Liver (tissue), 9 donors: ENCODE data around the gene IFIT1B. TPM values are rescaled to one million over a fixed set of nuclear protein-coding genes. Genes with fewer than 3 reads are reported as not detected.
"Not testable (repeated sequence)": the region's sequence is repeated elsewhere in the genome, so short reads cannot be mapped to it uniquely, and the experiment has no call there.

Experiments used
- DNase-seq: peaks from one replicate; pipeline ENCODE4 v3.0.0-alpha.2; 2017; ENCODE audit warnings: low spot score
- H3K27ac ChIP-seq, 2 donors: one replicate each; pipeline ENCODE4 v1.7.0; 2013; ENCODE audit warnings: inconsistent platforms in 2 of 2, low read length in 2 of 2, control low read depth in 1 of 2, low read depth in 1 of 2, mild to moderate bottlenecking in 1 of 2
- H3K27me3 ChIP-seq, 4 donors: one replicate each; pipeline versions ENCODE4 v1.6.1 to v1.7.0; 2013; ENCODE audit warnings: low read length in 3 of 4, inconsistent platforms in 1 of 4, mild to moderate bottlenecking in 1 of 4, moderate library complexity in 1 of 4; ENCODE audit not compliant: control insufficient read depth in 4 of 4, insufficient read depth in 4 of 4
- H3K36me3 ChIP-seq, 4 donors: one replicate each; pipeline versions ENCODE4 v1.6.1 to v1.7.0; 2013; ENCODE audit warnings: low read length in 3 of 4, mild to moderate bottlenecking in 3 of 4, low read depth in 1 of 4, moderate library complexity in 1 of 4; ENCODE audit not compliant: control insufficient read depth in 4 of 4, insufficient read depth in 3 of 4
- H3K4me1 ChIP-seq, 4 donors: one replicate each; pipeline versions ENCODE4 v1.6.1 to v1.7.0; 2013; ENCODE audit warnings: low read length in 3 of 4, mild to moderate bottlenecking in 3 of 4, moderate library complexity in 1 of 4; ENCODE audit not compliant: control insufficient read depth in 4 of 4, insufficient read depth in 4 of 4
- H3K4me3 ChIP-seq, 3 donors: one replicate each; pipeline versions ENCODE4 v1.6.1 to v1.7.0; 2013; ENCODE audit warnings: low read length in 3 of 3, control low read depth in 1 of 3, low read depth in 1 of 3, mild to moderate bottlenecking in 1 of 3
- H3K9ac ChIP-seq, 2 donors: one replicate each; pipeline ENCODE4 v1.7.0; 2013; ENCODE audit warnings: low read length in 2 of 2, mild to moderate bottlenecking in 2 of 2, moderate library complexity in 2 of 2, control low read depth in 1 of 2, low read depth in 1 of 2
- H3K9me3 ChIP-seq, 4 donors: one replicate each; pipeline versions ENCODE4 v1.6.1 to v1.7.0; 2013; ENCODE audit warnings: low read length in 3 of 4; ENCODE audit not compliant: control insufficient read depth in 4 of 4
- ATF3 ChIP-seq: IDR thresholded peaks from 2 replicates; pipeline ENCODE4 v1.6.1; 2016; ENCODE audit warnings: antibody characterized with exemption
- CTCF ChIP-seq: fragments of 150-350 bp; IDR thresholded peaks from 2 replicates; pipeline ENCODE4 v1.5.1; 2017; ENCODE audit warnings: improper control_type of control experiment, low read depth, low read length; ENCODE audit not compliant: missing input control
- EGR1 ChIP-seq, 2 donors: IDR thresholded peaks; 2 replicates each; pipeline ENCODE4 v1.6.1; 2016 to 2018; ENCODE audit warnings: antibody characterized with exemption in 2 of 2, low read depth in 2 of 2
- FOXA2 ChIP-seq: IDR thresholded peaks from 2 replicates; pipeline ENCODE4 v1.6.1; 2016; ENCODE audit warnings: antibody characterized with exemption
- GABPA ChIP-seq, 2 donors: IDR thresholded peaks in 1 of 2; conservative IDR thresholded peaks in 1 of 2; 2 replicates each; pipeline ENCODE4 v1.6.1; 2016; ENCODE audit warnings: antibody characterized with exemption in 2 of 2, mild to moderate bottlenecking in 1 of 2, moderate library complexity in 1 of 2
- HNF4A ChIP-seq, 2 donors: conservative IDR thresholded peaks; 2 replicates each; pipeline ENCODE4 v1.6.1; 2016; ENCODE audit warnings: antibody characterized with exemption in 2 of 2, mild to moderate bottlenecking in 2 of 2
- HNF4G ChIP-seq: IDR thresholded peaks from 2 replicates; pipeline ENCODE4 v1.6.1; 2016; ENCODE audit warnings: antibody characterized with exemption
- JUND ChIP-seq, 2 donors: IDR thresholded peaks; 2 replicates each; pipeline ENCODE4 v1.6.1; 2016; ENCODE audit warnings: antibody characterized with exemption in 2 of 2
- MAX ChIP-seq: IDR thresholded peaks from 2 replicates; pipeline ENCODE4 v1.6.1; 2016; ENCODE audit warnings: antibody characterized with exemption
- NR2F2 ChIP-seq: IDR thresholded peaks from 2 replicates; pipeline ENCODE4 v1.6.1; 2016; ENCODE audit warnings: antibody characterized with exemption
- RAD21 ChIP-seq, 2 donors: IDR thresholded peaks; 2 replicates each; pipeline ENCODE4 v1.6.1; 2016; ENCODE audit warnings: antibody characterized with exemption in 2 of 2, mild to moderate bottlenecking in 2 of 2
- REST ChIP-seq: IDR thresholded peaks from 2 replicates; pipeline ENCODE4 v1.6.1; 2016; ENCODE audit warnings: antibody characterized with exemption, mild to moderate bottlenecking
- RXRA ChIP-seq, 2 donors: IDR thresholded peaks; 2 replicates each; pipeline ENCODE4 v1.6.1; 2017 to 2018; ENCODE audit warnings: antibody characterized with exemption in 2 of 2, mild to moderate bottlenecking in 1 of 2
- SP1 ChIP-seq: IDR thresholded peaks from 2 replicates; pipeline ENCODE4 v1.6.1; 2018; ENCODE audit warnings: antibody characterized with exemption, mild to moderate bottlenecking
- YY1 ChIP-seq: IDR thresholded peaks from 2 replicates; pipeline ENCODE4 v1.6.1; 2016; ENCODE audit warnings: antibody characterized with exemption, mild to moderate bottlenecking
- WGBS: extraction: QIAGEN DNeasy Blood & Tissue Kit; methylation state at CpG from one replicate; pipeline ENCODE4 v1.1.7; 2013; 5-methylcytosine and 5-hydroxymethylcytosine counted together
- polyA plus RNA-seq, 2 donors: library from polyadenylated mRNA; stranded (reverse) in 1 of 2; unstranded in 1 of 2; fragments of 200-250 nt in 1 of 2; fragments of >200 nt in 1 of 2; fragmentation: Nextera tagmentation in 1 of 2; extraction: Ambion mirVana in 1 of 2; gene quantifications; one replicate each; pipeline versions ENCODE4 v1.2.1 to v1.2.3, GENCODE V29; 2013 to 2015
- total RNA-seq, 2 donors: library from RNA; depleted of rRNA; stranded (reverse); fragments of >200 nt; gene quantifications; one replicate each; pipeline ENCODE4 v1.2.3, GENCODE V29; 2014
- donor health status: healthy.
- donor health status: healthy.
- donor health status: healthy.
- donor health status: healthy.
- donor health status: healthy.

IFIT1B gene
- total and polyA plus RNA-seq, 4 donors, result 0.15 to 13.3 TPM; not detected in 2

GRCh38 chr10:89330537-89331212 is 47.2 kb upstream of the IFIT1B start:
- H3K36me3 ChIP-seq, result no peaks in the 10 kb centered on the region
- peak overlapping the region; percentile 38 to 64 for H3K27ac ChIP-seq
- DNase-seq, result no peak
- no peak overlapping the region for H3K4me3 ChIP-seq
- no peak overlapping the region for H3K9ac ChIP-seq
- TF ChIP-seq REST (no peak), YY1 (no peak)
- H3K4me1 ChIP-seq, result peaks cover 13 to 66% (median 42%) of the 10 kb centered on the region in 4 donors
- no peaks in the 10 kb centered on the region for H3K9me3 ChIP-seq
- H3K27me3 ChIP-seq, result no peaks in the 10 kb centered on the region

- not testable (repeated sequence) for H3K9me3 ChIP-seq, H3K36me3 ChIP-seq, DNase-seq, H3K27me3 ChIP-seq
- Histone ChIP-seq H3K4me3 (peak overlapping the region in 2 of 3 donors; percentile 51 to 60), H3K9ac (peak overlapping the region in 1 of 2 donors; percentile 62), H3K4me1 (peaks cover 13 to 65% (median 42%) of the 10 kb centered on the region in 4 donors), H3K27ac (peak overlapping the region; percentile 82 to 83)
- WGBS, result 75% methylated on average over 14 of the region's 14 CpGs
Measured at GRCh38 chr10:89331487-89332122, 46.3 kb upstream of the IFIT1B start.

- Histone ChIP-seq H3K9me3 (no peaks in the 10 kb centered on the region), H3K9ac (peak overlapping the region; percentile 62 to 92), H3K4me1 (peaks cover 13 to 62% (median 40%) of the 10 kb centered on the region in 4 donors), H3K27ac (peak overlapping the region; percentile 82 to 83), H3K27me3 (no peaks in the 10 kb centered on the region), H3K36me3 (peaks cover 0 to 2% (median 0%) of the 10 kb centered on the region in 4 donors), H3K4me3 (peak overlapping the region; percentile 51 to 63 (median 60))
- WGBS, result 2% methylated on average over 5 of the region's 5 CpGs
- no peak for DNase-seq
- TF ChIP-seq RXRA (IDR thresholded peaks at IDR 0.05) (peak; percentile 47 to 60), GABPA (IDR thresholded peaks at IDR 0.05 in 1 of 2, conservative IDR thresholded peaks at IDR 0.05 in 1 of 2) (no peak), RAD21 (IDR thresholded peaks at IDR 0.05) (peak; percentile 37 to 47), EGR1 (IDR thresholded peaks at IDR 0.05; ENCODE audit: low read depth in 2 of 2) (no peak), ATF3 (no peak), SP1 (peak; percentile 47), JUND (IDR thresholded peaks at IDR 0.05) (peak in 1 of 2 donors; percentile 49), MAX (peak; percentile 9), YY1 (peak; percentile 56), NR2F2 (peak; percentile 73), CTCF (no peak), HNF4A (conservative IDR thresholded peaks at IDR 0.05) (peak; percentile 67 to 76), REST (no peak), HNF4G (peak; percentile 22), FOXA2 (no peak)
Measured at GRCh38 chr10:89332123-89332633, 45.7 kb upstream of the IFIT1B start.
